Mucosa of rectum (tissue), 2 donors: ENCODE data around the gene SMIM26.

Source experiments
- H3K27ac ChIP-seq, 2 donors: one replicate each; pipeline ENCODE4 v1.7.0; 2013; ENCODE audit warnings: inconsistent platforms in 2 of 2, low read depth in 2 of 2, low read length in 2 of 2
- H3K27me3 ChIP-seq, 2 donors: one replicate each; pipeline ENCODE4 v1.7.0; 2013; ENCODE audit warnings: low read length in 2 of 2; ENCODE audit not compliant: control insufficient read depth in 2 of 2, insufficient read depth in 2 of 2
- H3K36me3 ChIP-seq, 2 donors: one replicate each; pipeline ENCODE4 v1.7.0; 2013; ENCODE audit warnings: low read length in 2 of 2; ENCODE audit not compliant: control insufficient read depth in 2 of 2, insufficient read depth in 2 of 2
- H3K4me1 ChIP-seq, 2 donors: one replicate each; pipeline ENCODE4 v1.7.0; 2013; ENCODE audit warnings: low read length in 2 of 2, mild to moderate bottlenecking in 1 of 2; ENCODE audit not compliant: control insufficient read depth in 2 of 2, insufficient read depth in 2 of 2
- H3K4me3 ChIP-seq, 2 donors: one replicate each; pipeline ENCODE4 v1.7.0; 2013; ENCODE audit warnings: low read length in 2 of 2
- H3K9ac ChIP-seq, 2 donors: one replicate each; pipeline ENCODE4 v1.7.0; 2013; ENCODE audit warnings: low read length in 2 of 2, low read depth in 1 of 2, mild to moderate bottlenecking in 1 of 2
- H3K9me3 ChIP-seq, 2 donors: one replicate each; pipeline ENCODE4 v1.7.0; 2013; ENCODE audit warnings: low read length in 2 of 2; ENCODE audit not compliant: control insufficient read depth in 2 of 2
- donor health status: healthy.
- donor health status: Normal muscosa, but diverticular disease.

The SMIM26 gene

GRCh38 chr20:18571578-18571977 is 4.3 kb downstream of the SMIM26 start:
- H3K4me3 ChIP-seq = no peak overlapping the region
- no peak overlapping the region for H3K27ac ChIP-seq
- no peaks in the 10 kb centered on the region for H3K27me3 ChIP-seq
- no peaks in the 10 kb centered on the region for H3K9me3 ChIP-seq
- no peak overlapping the region for H3K9ac ChIP-seq
- peaks cover 8 to 17% of the 10 kb centered on the region in 2 donors for H3K36me3 ChIP-seq
- H3K4me1 ChIP-seq = peaks cover 2 to 6% of the 10 kb centered on the region in 2 donors

- no peak overlapping the region for H3K27ac ChIP-seq
- H3K4me3 ChIP-seq = no peak overlapping the region
- no peaks in the 10 kb centered on the region for H3K27me3 ChIP-seq
- H3K9me3 ChIP-seq = no peaks in the 10 kb centered on the region
- H3K9ac ChIP-seq = no peak overlapping the region
- H3K4me1 ChIP-seq = no peaks in the 10 kb centered on the region
- H3K36me3 ChIP-seq = no peaks in the 10 kb centered on the region
Measured at GRCh38 chr20:18577942-18578341, 10.7 kb downstream of the SMIM26 start.

- H3K27ac ChIP-seq = no peak overlapping the region
- H3K9ac ChIP-seq = no peak overlapping the region
- H3K4me1 ChIP-seq = no peaks in the 10 kb centered on the region
- no peaks in the 10 kb centered on the region for H3K9me3 ChIP-seq
- no peaks in the 10 kb centered on the region for H3K27me3 ChIP-seq
- no peak overlapping the region for H3K4me3 ChIP-seq
- H3K36me3 ChIP-seq = no peaks in the 10 kb centered on the region
Measured at GRCh38 chr20:18578581-18578980, 11.3 kb downstream of the SMIM26 start.

DNA sequence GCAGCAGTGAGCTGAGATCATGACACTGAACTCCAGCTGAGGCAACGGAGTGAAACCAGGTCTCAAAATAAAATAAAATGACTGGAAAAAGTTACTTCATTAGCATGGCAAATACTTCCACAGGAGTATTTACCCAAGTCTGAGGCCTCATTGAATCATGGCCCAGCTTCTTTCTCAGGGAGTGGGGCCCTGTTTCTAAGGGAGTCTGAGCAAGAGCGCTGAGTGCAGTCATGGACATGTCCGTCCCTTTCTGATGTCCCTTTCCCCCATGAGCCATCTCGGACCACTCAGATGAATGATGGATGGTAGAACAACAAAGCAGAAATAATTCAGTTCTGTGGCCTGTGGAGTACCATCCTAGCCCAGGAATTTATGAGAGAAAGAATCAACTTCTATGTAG is 12.8 kb downstream of the SMIM26 start:
- Histone ChIP-seq H3K4me3 (no peak overlapping the region), H3K27me3 (no peaks in the 10 kb centered on the region), H3K9me3 (no peaks in the 10 kb centered on the region), H3K4me1 (no peaks in the 10 kb centered on the region), H3K9ac (no peak overlapping the region), H3K36me3 (no peaks in the 10 kb centered on the region), H3K27ac (no peak overlapping the region)

GRCh38 chr20:18585134-18585533 is 17.9 kb downstream of the SMIM26 start:
- H3K4me1 ChIP-seq = peaks cover 5 to 7% of the 10 kb centered on the region in 2 donors
- H3K27ac ChIP-seq = no peak overlapping the region
- no peaks in the 10 kb centered on the region for H3K27me3 ChIP-seq
- no peaks in the 10 kb centered on the region for H3K9me3 ChIP-seq
- no peak overlapping the region for H3K9ac ChIP-seq
- no peaks in the 10 kb centered on the region for H3K36me3 ChIP-seq
- H3K4me3 ChIP-seq = no peak overlapping the region

DNA sequence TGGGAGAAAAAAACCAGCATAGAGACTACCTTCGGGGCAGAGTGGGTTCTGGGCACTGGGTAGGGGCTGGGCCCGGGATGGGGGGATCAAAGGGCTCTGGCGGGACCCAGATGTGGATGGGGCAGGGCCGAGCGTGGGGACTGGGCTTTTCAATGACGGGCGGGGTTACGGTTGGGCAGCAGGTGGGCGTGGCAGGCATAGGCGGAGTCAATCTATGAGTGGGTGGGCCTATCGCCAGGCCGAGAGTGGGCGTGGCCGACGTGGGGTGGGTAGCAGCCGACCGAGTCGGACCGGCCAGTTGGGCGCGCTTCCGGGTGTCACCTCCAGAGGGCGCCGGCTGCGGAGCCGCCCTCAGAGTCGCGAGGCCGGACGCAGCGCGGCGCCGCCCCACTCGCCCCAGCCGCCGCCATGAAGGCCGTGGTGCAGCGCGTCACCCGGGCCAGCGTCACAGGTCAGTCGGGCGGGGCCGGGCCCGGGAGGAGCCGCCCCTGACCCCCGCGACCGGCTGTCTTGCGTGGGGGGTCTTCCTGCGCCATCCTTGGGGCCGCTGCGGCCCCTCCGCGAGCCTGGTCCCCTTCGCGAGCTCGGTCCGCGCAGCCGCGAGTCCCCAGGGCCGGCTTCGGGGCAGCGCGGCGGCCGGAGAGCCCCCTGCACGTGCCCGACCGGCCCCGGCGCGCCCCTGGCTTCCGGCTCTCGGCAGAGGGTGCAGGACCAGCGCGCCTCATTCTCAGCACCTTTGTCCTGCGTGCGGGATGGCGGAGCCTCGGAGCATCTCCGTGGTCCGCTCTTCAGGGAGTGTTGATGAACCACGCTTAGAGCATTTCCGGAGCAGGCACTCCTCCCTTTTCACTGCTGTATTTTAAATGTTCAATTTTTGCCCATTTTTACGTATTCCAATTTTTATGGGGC is 20.7 kb downstream of the SMIM26 start, which contains the start of gene DTD1:
Gene DTD1 (plus strand): TSS at position 390 of the 909 bp plus-strand sequence. CDS start 19 bp downstream, at position 409.
- Histone ChIP-seq H3K27ac (peak within 1 kb of the TSS; percentile 36 to 65), H3K4me1 (peaks cover 5 to 7% of the 10 kb centered on the region in 2 donors), H3K9ac (peak within 1 kb of the TSS; percentile 70 to 75), H3K36me3 (no peaks in the 10 kb centered on the region), H3K27me3 (no peaks in the 10 kb centered on the region), H3K4me3 (peak within 1 kb of the TSS; percentile 74 to 90), H3K9me3 (no peaks in the 10 kb centered on the region)

GRCh38 chr20:18588574-18588933 is 21.3 kb downstream of the SMIM26 start:
- Histone ChIP-seq H3K9me3 (no peaks in the 10 kb centered on the region), H3K27ac (no peak overlapping the region), H3K36me3 (no peaks in the 10 kb centered on the region), H3K27me3 (no peaks in the 10 kb centered on the region), H3K4me3 (peak overlapping the region; percentile 74 to 90), H3K9ac (peak overlapping the region; percentile 70 to 75), H3K4me1 (peaks cover 5 to 7% of the 10 kb centered on the region in 2 donors)

GRCh38 chr20:18589941-18590674 is 22.9 kb downstream of the SMIM26 start:
- no peaks in the 10 kb centered on the region for H3K9me3 ChIP-seq
- H3K9ac ChIP-seq = no peak overlapping the region
- H3K27ac ChIP-seq = no peak overlapping the region
- peaks cover 5 to 7% of the 10 kb centered on the region in 2 donors for H3K4me1 ChIP-seq
- H3K4me3 ChIP-seq = no peak overlapping the region
- no peaks in the 10 kb centered on the region for H3K27me3 ChIP-seq
- no peaks in the 10 kb centered on the region for H3K36me3 ChIP-seq

DNA sequence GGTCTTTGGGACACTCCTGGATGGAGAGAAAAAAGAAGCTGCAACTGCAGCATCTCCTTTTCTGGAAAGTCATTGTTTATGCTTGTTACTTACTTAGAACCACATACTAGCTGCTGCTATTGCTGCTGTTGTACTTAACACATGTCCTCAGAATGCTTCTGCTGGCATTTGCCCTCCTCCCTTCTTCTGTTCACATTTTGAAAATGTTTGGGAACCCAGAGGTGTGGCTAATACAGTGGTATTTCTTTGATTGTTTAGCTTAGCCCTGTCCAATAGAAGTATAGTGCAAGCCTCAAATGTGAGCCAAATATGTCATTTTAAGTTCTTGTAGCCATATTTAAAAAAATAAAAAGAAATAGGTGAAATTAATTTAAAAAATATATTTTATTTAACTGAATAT is 29.0 kb downstream of the SMIM26 start:
- Histone ChIP-seq H3K4me1 (no peaks in the 10 kb centered on the region), H3K36me3 (peaks cover 3 to 17% of the 10 kb centered on the region in 2 donors), H3K9me3 (no peaks in the 10 kb centered on the region), H3K27me3 (no peaks in the 10 kb centered on the region), H3K9ac (no peak overlapping the region), H3K4me3 (no peak overlapping the region), H3K27ac (no peak overlapping the region)

GRCh38 chr20:18609741-18610140 is 42.5 kb downstream of the SMIM26 start:
- Histone ChIP-seq H3K9ac (peak overlapping the region in 1 of 2 donors; percentile 8), H3K4me3 (no peak overlapping the region), H3K4me1 (no peaks in the 10 kb centered on the region), H3K27ac (no peak overlapping the region), H3K9me3 (no peaks in the 10 kb centered on the region), H3K36me3 (peaks cover 0 to 2% of the 10 kb centered on the region in 2 donors), H3K27me3 (no peaks in the 10 kb centered on the region)
